Fibroblast of lung (primary cell): ENCODE results near the gene GBA3. TPM values are rescaled to one million over a fixed set of nuclear protein-coding genes. Genes with fewer than 3 reads are reported as not detected.

Source experiments
- DNase-seq, 2 donors: peaks; one replicate each; pipeline versions ENCODE4 v3.0.0 to v3.0.0-alpha.2; 2010; ENCODE audit warnings: low read depth in 2 of 2
- H2AFZ ChIP-seq: 2 replicates; pipeline ENCODE4 v1.5.1; 2012; ENCODE audit warnings: low read length, control low read depth, inconsistent platforms
- H3K27ac ChIP-seq: 2 replicates; pipeline ENCODE4 v1.5.1; 2011; ENCODE audit warnings: low read length, control low read depth; ENCODE audit not compliant: insufficient read depth
- H3K27me3 ChIP-seq: 2 replicates; pipeline ENCODE4 v1.5.1; 2011; ENCODE audit warnings: mild to moderate bottlenecking, low read length; ENCODE audit not compliant: control insufficient read depth, insufficient read depth
- H3K36me3 ChIP-seq: 2 replicates; pipeline ENCODE4 v1.5.1; 2011; ENCODE audit warnings: low read length; ENCODE audit not compliant: control insufficient read depth, insufficient read depth
- H3K4me1 ChIP-seq: 2 replicates; pipeline ENCODE4 v1.5.1; 2011; ENCODE audit warnings: low read length; ENCODE audit not compliant: control insufficient read depth, insufficient read depth; ENCODE audit errors: extremely low read depth
- H3K4me2 ChIP-seq: 2 replicates; pipeline ENCODE4 v1.5.1; 2011; ENCODE audit warnings: low read length, control low read depth; ENCODE audit not compliant: insufficient read depth; ENCODE audit errors: extremely low read depth
- H3K4me3 ChIP-seq, 4 experiments: fragments of 200-600 bp in 1 of 4; sonication (generic) in 1 of 4; replicated peaks in 1 of 4; 2 replicates each; pipeline ENCODE4 v1.5.1; 2011 to 2016; ENCODE audit warnings: low read length in 4 of 4, low read depth in 3 of 4, mild to moderate bottlenecking in 3 of 4, control low read depth in 2 of 4, inconsistent platforms in 1 of 4, mixed read lengths in 1 of 4; ENCODE audit not compliant: insufficient read depth in 1 of 4; ENCODE audit errors: control extremely low read depth in 1 of 4
- H3K79me2 ChIP-seq: 2 replicates; pipeline ENCODE4 v1.5.1; 2012; ENCODE audit warnings: mild to moderate bottlenecking, low read length, inconsistent platforms; ENCODE audit not compliant: control insufficient read depth, insufficient read depth
- H3K9ac ChIP-seq: 2 replicates; pipeline ENCODE4 v1.5.1; 2011; ENCODE audit warnings: mild to moderate bottlenecking, low read length, control low read depth; ENCODE audit not compliant: insufficient read depth
- H3K9me3 ChIP-seq: 2 replicates; pipeline ENCODE4 v1.5.1; 2012; ENCODE audit warnings: low read depth, low read length; ENCODE audit not compliant: control insufficient read depth, insufficient read depth
- H4K20me1 ChIP-seq: 2 replicates; pipeline ENCODE4 v1.5.1; 2011; ENCODE audit warnings: low read length; ENCODE audit not compliant: control insufficient read depth, insufficient read depth; ENCODE audit errors: extremely low read depth
- CTCF ChIP-seq, 2 donors: IDR thresholded peaks in 1 of 2; conservative IDR thresholded peaks in 1 of 2; 1 replicate in 1 of 2; 2 replicates in 1 of 2; pipeline ENCODE4 v1.5.1; 2011 to 2012; ENCODE audit warnings: low read length in 2 of 2, control low read depth in 1 of 2, inconsistent platforms in 1 of 2, low read depth in 1 of 2, mild to moderate bottlenecking in 1 of 2
- EZH2 ChIP-seq: IDR thresholded peaks from 2 replicates; pipeline ENCODE4 v1.5.1; 2012; ENCODE audit warnings: low read length, control low read depth, mild to moderate bottlenecking; ENCODE audit errors: missing control alignments
- polyA plus RNA-seq, 2 donors: library from polyadenylated mRNA; depleted of rRNA in 1 of 2; stranded (reverse) in 1 of 2; unstranded in 1 of 2; fragments of >200 nt; gene quantifications; 2 replicates each; pipeline ENCODE4 v1.2.1, GENCODE V29; 2011 to 2012; ENCODE audit warnings: missing spikeins in 1 of 2
- total RNA-seq: library from RNA; depleted of rRNA; stranded (reverse); fragments of >200 nt; gene quantifications from 2 replicates; pipeline ENCODE4 v1.2.1, GENCODE V29; 2014

Gene GBA3
- total and polyA plus RNA-seq, 2 donors (not counting 1 experiment from before 2014, with no cell fraction given), result not detected

GRCh38 chr4:22668702-22669101 lies 24.0 kb upstream of the GBA3 start:
- no peak for TF ChIP-seq EZH2
- no peak for TF ChIP-seq CTCF (conservative IDR thresholded peaks at IDR 0.05 in 1 of 2, IDR thresholded peaks at IDR 0.05 in 1 of 2; ENCODE audit: low read depth in 1 of 2, low read length in 2 of 2)
- H3K9ac ChIP-seq, result no peak overlapping the region
- no peak overlapping the region for H3K4me2 ChIP-seq
- no peak for DNase-seq
- no peak overlapping the region for H3K27ac ChIP-seq
- peak overlapping the region in 2 of 4 experiments; percentile 0 to 18 for H3K4me3 ChIP-seq
- H3K9me3 ChIP-seq, result no peaks in the 10 kb centered on the region
- no peaks in the 10 kb centered on the region for H4K20me1 ChIP-seq
- no peaks in the 10 kb centered on the region for H3K36me3 ChIP-seq
- H3K4me1 ChIP-seq, result no peaks in the 10 kb centered on the region
- H2AFZ ChIP-seq, result no peak overlapping the region
- no peaks in the 10 kb centered on the region for H3K79me2 ChIP-seq
- H3K27me3 ChIP-seq, result no peaks in the 10 kb centered on the region

DNA sequence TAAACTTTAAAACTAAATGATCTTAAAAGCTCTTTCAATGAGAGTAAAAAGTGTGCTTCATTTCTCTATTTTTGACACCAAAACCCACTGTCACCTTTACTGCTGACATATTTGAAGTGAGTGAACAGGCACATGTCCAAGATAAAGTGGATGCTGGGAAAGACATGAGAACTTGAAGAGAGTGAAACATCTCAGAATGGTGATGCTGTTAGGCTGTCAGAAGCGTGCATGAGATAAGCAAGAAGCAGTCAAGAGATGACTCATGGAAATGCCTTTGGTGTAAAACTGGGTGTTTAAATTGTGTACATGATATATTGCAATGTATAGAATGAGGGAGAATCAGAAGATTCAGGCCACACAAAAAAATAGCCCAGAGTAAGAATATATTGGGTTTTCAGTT lies 21.8 kb upstream of the GBA3 start:
- Histone ChIP-seq H2AFZ (no peak overlapping the region), H3K4me3 (no peak overlapping the region), H3K79me2 (no peaks in the 10 kb centered on the region), H3K9ac (no peak overlapping the region), H3K36me3 (no peaks in the 10 kb centered on the region), H4K20me1 (no peaks in the 10 kb centered on the region), H3K9me3 (no peaks in the 10 kb centered on the region), H3K27me3 (no peaks in the 10 kb centered on the region), H3K4me1 (no peaks in the 10 kb centered on the region), H3K27ac (no peak overlapping the region), H3K4me2 (no peak overlapping the region)
- DNase-seq, result peak; percentile 23 to 54
- TF ChIP-seq CTCF (conservative IDR thresholded peaks at IDR 0.05 in 1 of 2, IDR thresholded peaks at IDR 0.05 in 1 of 2; ENCODE audit: low read depth in 1 of 2, low read length in 2 of 2), result no peak
- TF ChIP-seq EZH2, result no peak

DNA sequence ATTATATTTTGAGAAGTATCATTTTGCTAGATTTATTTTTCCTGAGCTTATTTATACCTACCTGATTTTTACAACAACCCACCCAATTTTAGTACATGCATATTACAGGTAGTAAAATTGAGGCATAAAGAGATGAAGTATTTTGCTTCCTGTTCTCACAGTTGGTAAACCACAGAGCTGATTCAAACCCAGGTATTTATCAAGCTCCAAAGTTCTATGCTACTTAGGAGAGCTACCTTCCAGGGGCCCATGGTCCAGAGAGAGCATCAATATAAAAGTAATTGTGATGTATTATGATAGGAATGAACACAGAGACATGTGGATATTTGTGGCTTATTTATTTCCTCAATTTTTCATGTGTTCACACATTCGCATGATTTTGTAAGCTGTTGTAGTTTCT lies 20.2 kb upstream of the GBA3 start:
- H3K79me2 ChIP-seq, result no peaks in the 10 kb centered on the region
- no peaks in the 10 kb centered on the region for H4K20me1 ChIP-seq
- no peak overlapping the region for H3K9ac ChIP-seq
- no peaks in the 10 kb centered on the region for H3K36me3 ChIP-seq
- no peak overlapping the region for H3K27ac ChIP-seq
- H3K4me2 ChIP-seq, result no peak overlapping the region
- H3K4me3 ChIP-seq, result no peak overlapping the region
- H3K9me3 ChIP-seq, result no peaks in the 10 kb centered on the region
- TF ChIP-seq CTCF (conservative IDR thresholded peaks at IDR 0.05 in 1 of 2, IDR thresholded peaks at IDR 0.05 in 1 of 2; ENCODE audit: low read depth in 1 of 2, low read length in 2 of 2), result no peak
- no peak for TF ChIP-seq EZH2
- no peak for DNase-seq
- H3K4me1 ChIP-seq, result no peaks in the 10 kb centered on the region
- no peaks in the 10 kb centered on the region for H3K27me3 ChIP-seq
- no peak overlapping the region for H2AFZ ChIP-seq
